SK-N-SH (cell line): ENCODE data around the gene CCDC91. TPM values are rescaled to one million over a fixed set of nuclear protein-coding genes. Genes with fewer than 3 reads are reported as not detected.

Source experiments
- CTCF ChIA-PET: fragments of 300-600, 350-600 bp; formaldehyde crosslinking; extraction: SDS; loops from one replicate; lab custom pipeline; 2021; lab: Yijun Ruan, JAX
- POLR2A ChIA-PET: fragments of 350-600 bp; sonication (Branson Sonifier 250); formaldehyde crosslinking; extraction: SDS; loops from one replicate; lab custom pipeline; 2020; ENCODE audit warnings: antibody characterized with exemption, inconsistent platforms; lab: Yijun Ruan, JAX
- DNase-seq: peaks from one replicate; pipeline ENCODE4 v3.0.0; 2012
- H2AFZ ChIP-seq: fragments of 200-600 bp; sonication (generic); 2 replicates; pipeline ENCODE4 v1.8.1; 2016; ENCODE audit warnings: antibody characterized with exemption, mild to moderate bottlenecking, low read depth
- H3F3A ChIP-seq: fragments of 200-600 bp; sonication (generic); replicated peaks from 2 replicates; pipeline ENCODE3; 2016; ENCODE audit warnings: antibody characterized with exemption, mild to moderate bottlenecking; ENCODE audit not compliant: insufficient read depth
- H3K27ac ChIP-seq, 2 experiments: fragments of 200-500 bp in 1 of 2; fragments of 200-600 bp in 1 of 2; sonication (Bioruptor generic) in 1 of 2; sonication (generic), shearing (Covaris generic) in 1 of 2; 2 replicates each; pipeline versions ENCODE4 v1.5.1 to v1.6.1; 2014 to 2016; ENCODE audit warnings: low read depth in 2 of 2, inconsistent platforms in 1 of 2, low read length in 1 of 2, mild to moderate bottlenecking in 1 of 2, mixed read lengths in 1 of 2
- H3K27me3 ChIP-seq: fragments of 200-600 bp; sonication (generic), shearing (Covaris generic); 2 replicates; pipeline ENCODE4 v1.6.1; 2016; ENCODE audit warnings: mixed run types; ENCODE audit not compliant: insufficient read depth
- H3K36me3 ChIP-seq, 2 experiments: fragments of 200-500 bp in 1 of 2; fragments of 200-600 bp in 1 of 2; sonication (Bioruptor generic) in 1 of 2; sonication (generic) in 1 of 2; replicated peaks in 1 of 2; 2 replicates each; pipeline versions ENCODE3 to v1.5.1; 2014 to 2016; ENCODE audit warnings: low read length in 1 of 2, mild to moderate bottlenecking in 1 of 2; ENCODE audit not compliant: insufficient read depth in 2 of 2, control insufficient read depth in 1 of 2
- H3K4me1 ChIP-seq, 2 experiments: fragments of 200-500 bp in 1 of 2; fragments of 200-600 bp in 1 of 2; sonication (Bioruptor generic) in 1 of 2; sonication (generic), shearing (Covaris generic) in 1 of 2; 2 replicates each; pipeline versions ENCODE4 v1.5.1 to v1.6.1; 2014 to 2016; ENCODE audit warnings: low read depth in 1 of 2, low read length in 1 of 2, mixed run types in 1 of 2; ENCODE audit not compliant: insufficient read depth in 2 of 2, control insufficient read depth in 1 of 2
- H3K4me2 ChIP-seq: fragments of 200-600 bp; sonication (generic), shearing (Covaris generic); 2 replicates; pipeline ENCODE4 v1.6.1; 2017; ENCODE audit warnings: mixed run types
- H3K4me3 ChIP-seq, 2 experiments: fragments of 200-500 bp in 1 of 2; fragments of 200-600 bp in 1 of 2; sonication (Bioruptor generic) in 1 of 2; sonication (generic), shearing (Covaris generic) in 1 of 2; 2 replicates each; pipeline versions ENCODE4 v1.5.1 to v1.8.1; 2014 to 2016; ENCODE audit warnings: low read depth in 2 of 2, inconsistent platforms in 1 of 2, low read length in 1 of 2, mild to moderate bottlenecking in 1 of 2, mixed read lengths in 1 of 2, moderate library complexity in 1 of 2
- H3K79me2 ChIP-seq: fragments of 200-600 bp; sonication (generic); 2 replicates; pipeline ENCODE4 v1.8.1; 2017; ENCODE audit warnings: mild to moderate bottlenecking; ENCODE audit not compliant: insufficient read depth
- H3K9ac ChIP-seq: fragments of 200-600 bp; sonication (generic); 2 replicates; pipeline ENCODE4 v1.6.1; 2017; ENCODE audit warnings: mixed run types
- H3K9me2 ChIP-seq: fragments of 200-600 bp; sonication (generic); 2 replicates; pipeline ENCODE4 v1.6.1; 2017; ENCODE audit warnings: mixed run types
- H3K9me3 ChIP-seq: fragments of 200-600 bp; sonication (generic); 2 replicates; pipeline ENCODE4 v1.6.1; 2017; ENCODE audit warnings: mixed run types, mild to moderate bottlenecking, moderate library complexity
- H4K20me1 ChIP-seq: fragments of 200-600 bp; sonication (generic); 2 replicates; pipeline ENCODE4 v1.6.1; 2017; ENCODE audit warnings: mild to moderate bottlenecking, mixed run types; ENCODE audit not compliant: insufficient read depth
- CHD2 ChIP-seq: fragments of 150-350 bp; IDR thresholded peaks from 2 replicates; pipeline ENCODE4 v1.6.1; 2018; ENCODE audit warnings: low read length; ENCODE audit not compliant: partially characterized antibody
- EZH2phosphoT487 ChIP-seq: fragments of 200-600 bp; sonication (generic); IDR thresholded peaks from 2 replicates; pipeline ENCODE4 v1.6.1; 2017; ENCODE audit warnings: low read depth, mixed run types, mild to moderate bottlenecking, antibody characterized with exemption, moderate library complexity, borderline replicate concordance
- FOXJ3 ChIP-seq: sonication (generic); formaldehyde crosslinking; IDR thresholded peaks from 2 replicates; pipeline ENCODE4 v1.5.1; 2020; ENCODE audit warnings: mild to moderate bottlenecking, missing genetic modification reagents
- GATA2 ChIP-seq: sonication (generic); formaldehyde crosslinking; IDR thresholded peaks from 2 replicates; pipeline ENCODE4 v1.5.0; 2020; ENCODE audit warnings: mild to moderate bottlenecking, missing genetic modification reagents
- JUND ChIP-seq: IDR thresholded peaks from 2 replicates; pipeline ENCODE4 v1.4.0; 2012
- MEF2A ChIP-seq: IDR thresholded peaks from 2 replicates; pipeline ENCODE4 v1.4.0; 2012; ENCODE audit warnings: low read depth, borderline replicate concordance
- NRF1 ChIP-seq: IDR thresholded peaks from 2 replicates; pipeline ENCODE4 v1.6.1; 2012; ENCODE audit warnings: low read depth, mild to moderate bottlenecking, low read length
- POLR2AphosphoS5 ChIP-seq: IDR thresholded peaks from 2 replicates; pipeline ENCODE4 v1.6.1; 2012; ENCODE audit warnings: low read depth, low read length
- RCOR1 ChIP-seq: fragments of 150-350 bp; IDR thresholded peaks from 2 replicates; pipeline ENCODE4 v1.6.1; 2017; ENCODE audit warnings: antibody characterized with exemption, low read length
- RFX5 ChIP-seq: IDR thresholded peaks from 2 replicates; pipeline ENCODE4 v1.6.1; 2012; ENCODE audit warnings: mild to moderate bottlenecking, improper control_type of control experiment, low read length
- SIN3A ChIP-seq: IDR thresholded peaks from 2 replicates; pipeline ENCODE4 v1.6.1; 2012; ENCODE audit warnings: low read depth, mild to moderate bottlenecking, low read length, moderate library complexity, borderline replicate concordance
- TCF12 ChIP-seq: IDR thresholded peaks from 2 replicates; pipeline ENCODE4 v1.4.0; 2012
- YY1 ChIP-seq: IDR thresholded peaks from 2 replicates; pipeline ENCODE4 v1.4.0; 2012; ENCODE audit warnings: low read depth, mild to moderate bottlenecking
- polyA plus RNA-seq, 3 experiments: library from polyadenylated mRNA; depleted of rRNA; stranded (reverse); fragments of >200 nt; gene quantifications; 2 replicates each; pipeline ENCODE4 v1.2.3, GENCODE V29; 2012
- TF ChIP-seq, protein P1 (sequence below): fragments of 150-350 bp; IDR thresholded peaks from 2 replicates; pipeline ENCODE4 v1.6.1; 2017; ENCODE audit warnings: antibody characterized with exemption, low read length, low read depth, borderline replicate concordance
- TF ChIP-seq, protein P2 (sequence below): IDR thresholded peaks from 2 replicates; pipeline ENCODE4 v1.4.0; 2012; ENCODE audit warnings: low read depth
- TF ChIP-seq, protein P3 (sequence below): fragments of 150-350 bp; IDR thresholded peaks from 2 replicates; pipeline ENCODE4 v1.6.1; 2016; ENCODE audit warnings: mild to moderate bottlenecking, low read depth, low read length
- TF ChIP-seq, protein P4 (sequence below): fragments of 200-600 bp; sonication (generic); IDR thresholded peaks from 2 replicates; pipeline ENCODE4 v1.6.1; 2017; ENCODE audit warnings: antibody characterized with exemption, mild to moderate bottlenecking, moderate library complexity
- TF ChIP-seq, protein P5 (sequence below): IDR thresholded peaks from 2 replicates; pipeline ENCODE4 v1.6.1; 2012; ENCODE audit warnings: mild to moderate bottlenecking, low read depth, low read length, moderate library complexity

CCDC91 gene
- polyA plus RNA-seq, 1 of the 3 experiments (the other 2 are of a cell fraction), result 13.0 TPM

DNA sequence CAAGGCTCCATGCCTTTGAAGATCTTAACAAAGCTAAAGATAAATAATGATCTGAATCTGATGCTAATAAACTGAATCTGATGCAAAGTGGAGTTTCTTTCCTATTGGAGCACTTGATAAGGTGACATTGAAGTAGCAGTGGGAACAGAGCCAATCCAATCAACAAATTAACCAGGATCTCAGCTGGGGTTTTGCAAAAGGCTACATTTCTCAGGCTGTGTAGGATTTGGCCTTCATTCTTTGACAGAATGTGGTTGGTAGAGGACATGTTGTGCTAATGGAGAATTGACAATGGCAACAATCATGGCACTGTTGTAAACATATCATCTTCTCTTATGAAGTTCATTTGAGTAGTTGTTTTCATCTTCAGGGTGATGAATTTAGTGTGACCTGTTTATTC is 164.9 kb downstream of the CCDC91 start:
- Histone ChIP-seq H3K79me2 (no peaks in the 10 kb centered on the region), H3K4me1 (no peaks in the 10 kb centered on the region), H3K27ac (no peak overlapping the region), H3K9me3 (no peaks in the 10 kb centered on the region), H3K4me3 (no peak overlapping the region), H3K4me2 (no peak overlapping the region)
- DNase-seq, result no peak
- POLR2A ChIA-PET, result no interaction called here
- no peak for TF ChIP-seq RFX5
- TF ChIP-seq TCF12, result no peak
- no peak for TF ChIP-seq RCOR1
- no peak for TF ChIP-seq GATA2 (CRISPR knock-in tag)
- TF ChIP-seq, protein P1, sequence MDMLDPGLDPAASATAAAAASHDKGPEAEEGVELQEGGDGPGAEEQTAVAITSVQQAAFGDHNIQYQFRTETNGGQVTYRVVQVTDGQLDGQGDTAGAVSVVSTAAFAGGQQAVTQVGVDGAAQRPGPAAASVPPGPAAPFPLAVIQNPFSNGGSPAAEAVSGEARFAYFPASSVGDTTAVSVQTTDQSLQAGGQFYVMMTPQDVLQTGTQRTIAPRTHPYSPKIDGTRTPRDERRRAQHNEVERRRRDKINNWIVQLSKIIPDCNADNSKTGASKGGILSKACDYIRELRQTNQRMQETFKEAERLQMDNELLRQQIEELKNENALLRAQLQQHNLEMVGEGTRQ, result no peak
- no peak for TF ChIP-seq NRF1
- TF ChIP-seq, protein P2, sequence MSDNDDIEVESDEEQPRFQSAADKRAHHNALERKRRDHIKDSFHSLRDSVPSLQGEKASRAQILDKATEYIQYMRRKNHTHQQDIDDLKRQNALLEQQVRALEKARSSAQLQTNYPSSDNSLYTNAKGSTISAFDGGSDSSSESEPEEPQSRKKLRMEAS, result no peak
- TF ChIP-seq POLR2AphosphoS5, result no peak
- TF ChIP-seq FOXJ3 (CRISPR knock-in tag), result no peak
- TF ChIP-seq EZH2phosphoT487, result no peak
- TF ChIP-seq, protein P3, sequence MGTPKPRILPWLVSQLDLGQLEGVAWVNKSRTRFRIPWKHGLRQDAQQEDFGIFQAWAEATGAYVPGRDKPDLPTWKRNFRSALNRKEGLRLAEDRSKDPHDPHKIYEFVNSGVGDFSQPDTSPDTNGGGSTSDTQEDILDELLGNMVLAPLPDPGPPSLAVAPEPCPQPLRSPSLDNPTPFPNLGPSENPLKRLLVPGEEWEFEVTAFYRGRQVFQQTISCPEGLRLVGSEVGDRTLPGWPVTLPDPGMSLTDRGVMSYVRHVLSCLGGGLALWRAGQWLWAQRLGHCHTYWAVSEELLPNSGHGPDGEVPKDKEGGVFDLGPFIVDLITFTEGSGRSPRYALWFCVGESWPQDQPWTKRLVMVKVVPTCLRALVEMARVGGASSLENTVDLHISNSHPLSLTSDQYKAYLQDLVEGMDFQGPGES, result no peak
- TF ChIP-seq, protein P4, sequence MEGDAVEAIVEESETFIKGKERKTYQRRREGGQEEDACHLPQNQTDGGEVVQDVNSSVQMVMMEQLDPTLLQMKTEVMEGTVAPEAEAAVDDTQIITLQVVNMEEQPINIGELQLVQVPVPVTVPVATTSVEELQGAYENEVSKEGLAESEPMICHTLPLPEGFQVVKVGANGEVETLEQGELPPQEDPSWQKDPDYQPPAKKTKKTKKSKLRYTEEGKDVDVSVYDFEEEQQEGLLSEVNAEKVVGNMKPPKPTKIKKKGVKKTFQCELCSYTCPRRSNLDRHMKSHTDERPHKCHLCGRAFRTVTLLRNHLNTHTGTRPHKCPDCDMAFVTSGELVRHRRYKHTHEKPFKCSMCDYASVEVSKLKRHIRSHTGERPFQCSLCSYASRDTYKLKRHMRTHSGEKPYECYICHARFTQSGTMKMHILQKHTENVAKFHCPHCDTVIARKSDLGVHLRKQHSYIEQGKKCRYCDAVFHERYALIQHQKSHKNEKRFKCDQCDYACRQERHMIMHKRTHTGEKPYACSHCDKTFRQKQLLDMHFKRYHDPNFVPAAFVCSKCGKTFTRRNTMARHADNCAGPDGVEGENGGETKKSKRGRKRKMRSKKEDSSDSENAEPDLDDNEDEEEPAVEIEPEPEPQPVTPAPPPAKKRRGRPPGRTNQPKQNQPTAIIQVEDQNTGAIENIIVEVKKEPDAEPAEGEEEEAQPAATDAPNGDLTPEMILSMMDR, result no peak
- TF ChIP-seq, protein P5, sequence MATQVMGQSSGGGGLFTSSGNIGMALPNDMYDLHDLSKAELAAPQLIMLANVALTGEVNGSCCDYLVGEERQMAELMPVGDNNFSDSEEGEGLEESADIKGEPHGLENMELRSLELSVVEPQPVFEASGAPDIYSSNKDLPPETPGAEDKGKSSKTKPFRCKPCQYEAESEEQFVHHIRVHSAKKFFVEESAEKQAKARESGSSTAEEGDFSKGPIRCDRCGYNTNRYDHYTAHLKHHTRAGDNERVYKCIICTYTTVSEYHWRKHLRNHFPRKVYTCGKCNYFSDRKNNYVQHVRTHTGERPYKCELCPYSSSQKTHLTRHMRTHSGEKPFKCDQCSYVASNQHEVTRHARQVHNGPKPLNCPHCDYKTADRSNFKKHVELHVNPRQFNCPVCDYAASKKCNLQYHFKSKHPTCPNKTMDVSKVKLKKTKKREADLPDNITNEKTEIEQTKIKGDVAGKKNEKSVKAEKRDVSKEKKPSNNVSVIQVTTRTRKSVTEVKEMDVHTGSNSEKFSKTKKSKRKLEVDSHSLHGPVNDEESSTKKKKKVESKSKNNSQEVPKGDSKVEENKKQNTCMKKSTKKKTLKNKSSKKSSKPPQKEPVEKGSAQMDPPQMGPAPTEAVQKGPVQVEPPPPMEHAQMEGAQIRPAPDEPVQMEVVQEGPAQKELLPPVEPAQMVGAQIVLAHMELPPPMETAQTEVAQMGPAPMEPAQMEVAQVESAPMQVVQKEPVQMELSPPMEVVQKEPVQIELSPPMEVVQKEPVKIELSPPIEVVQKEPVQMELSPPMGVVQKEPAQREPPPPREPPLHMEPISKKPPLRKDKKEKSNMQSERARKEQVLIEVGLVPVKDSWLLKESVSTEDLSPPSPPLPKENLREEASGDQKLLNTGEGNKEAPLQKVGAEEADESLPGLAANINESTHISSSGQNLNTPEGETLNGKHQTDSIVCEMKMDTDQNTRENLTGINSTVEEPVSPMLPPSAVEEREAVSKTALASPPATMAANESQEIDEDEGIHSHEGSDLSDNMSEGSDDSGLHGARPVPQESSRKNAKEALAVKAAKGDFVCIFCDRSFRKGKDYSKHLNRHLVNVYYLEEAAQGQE, result no peak
- no peak for TF ChIP-seq SIN3A
- no peak for TF ChIP-seq YY1
- no peak for TF ChIP-seq MEF2A
- TF ChIP-seq CHD2, result no peak
- no peak for TF ChIP-seq JUND
- TF ChIP-seq, all 33 proteins: peak for 0
- no peak overlapping the region for H3K9ac ChIP-seq
- peaks cover 4% of the 10 kb centered on the region for H3F3A ChIP-seq
- H3K27me3 ChIP-seq, result no peaks in the 10 kb centered on the region
- H3K9me2 ChIP-seq, result no peaks in the 10 kb centered on the region
- H3K36me3 ChIP-seq, result peaks cover 3 to 8% of the 10 kb centered on the region in 2 experiments
- no peak overlapping the region for H2AFZ ChIP-seq
- no peaks in the 10 kb centered on the region for H4K20me1 ChIP-seq
- CTCF ChIA-PET, result no interaction called here
